ENCODE measurements around the gene DVL1.

- no peak for TF ChIP-seq EZH2 (IDR thresholded peaks at IDR 0.05; ENCODE audit: borderline replicate concordance, insufficient read depth, low read length, poor library complexity, severe bottlenecking)
- no peak for TF ChIP-seq MXI1 (conservative IDR thresholded peaks at IDR 0.05; ENCODE audit: poor library complexity, severe bottlenecking)
- no peak for TF ChIP-seq EP300 (conservative IDR thresholded peaks at IDR 0.05; ENCODE audit: poor library complexity, severe bottlenecking)
- no peak for TF ChIP-seq CTCF (IDR thresholded peaks at IDR 0.05; ENCODE audit: poor library complexity, severe bottlenecking)
- no peak for TF ChIP-seq RAD21 (conservative IDR thresholded peaks at IDR 0.05)
- TF ChIP-seq REST (IDR thresholded peaks at IDR 0.05; ENCODE audit: borderline replicate concordance) = no peak
These were observed 28.5 kb upstream of the DVL1 start for GRCh38 chr1:1377540-1378205.
